HG03571 (cell line): Measurements from ENCODE around the gene PTAFR.

ENCODE experiments used
- ATAC-seq: cut with Tn5 transposase; IDR thresholded peaks from one replicate; pipeline ENCODE4 v1.9.1; 2021; ENCODE audit not compliant: unreplicated experiment

Gene PTAFR

DNA sequence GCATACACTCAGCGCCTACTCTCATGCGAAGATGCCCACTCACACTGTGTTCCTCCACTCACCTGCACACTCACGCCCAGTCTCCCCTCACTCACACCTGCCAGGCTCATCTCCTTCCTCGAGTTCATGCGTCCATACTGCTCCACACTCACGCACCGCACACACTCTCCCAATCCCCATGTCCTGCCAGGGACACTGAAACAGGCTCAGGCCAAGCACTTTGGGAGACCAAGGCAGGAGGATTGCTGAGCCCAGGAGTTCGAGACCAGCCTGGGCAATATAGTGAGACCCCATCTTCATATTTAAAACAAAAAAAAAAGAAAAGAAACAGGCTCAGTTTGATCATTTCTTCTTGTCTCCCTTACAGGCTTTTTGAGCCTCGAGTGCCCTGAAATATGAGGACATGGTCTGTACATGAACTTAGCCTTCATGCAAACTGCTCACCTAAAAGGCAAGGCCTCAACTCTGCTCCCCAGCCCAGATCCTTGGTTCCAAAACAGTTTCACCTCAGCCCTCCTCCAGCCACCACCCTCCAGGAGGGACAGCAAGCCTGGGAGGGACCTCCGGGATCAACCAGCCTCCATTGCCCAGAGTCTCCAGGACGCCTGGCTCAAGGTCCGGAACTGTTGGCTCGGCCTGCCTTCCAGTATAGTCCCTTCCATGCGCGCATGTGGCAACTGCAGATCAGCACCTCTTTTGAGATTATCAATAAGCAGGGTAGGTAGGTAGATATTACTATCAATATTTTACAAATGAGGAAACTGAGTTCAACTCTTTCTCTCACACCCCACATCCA lies 2.4 kb upstream of the PTAFR start:
- no peak for ATAC-seq

- no peak for ATAC-seq
Measured at GRCh38 chr1:28175955-28176485, 470 bp downstream of the PTAFR start.

DNA sequence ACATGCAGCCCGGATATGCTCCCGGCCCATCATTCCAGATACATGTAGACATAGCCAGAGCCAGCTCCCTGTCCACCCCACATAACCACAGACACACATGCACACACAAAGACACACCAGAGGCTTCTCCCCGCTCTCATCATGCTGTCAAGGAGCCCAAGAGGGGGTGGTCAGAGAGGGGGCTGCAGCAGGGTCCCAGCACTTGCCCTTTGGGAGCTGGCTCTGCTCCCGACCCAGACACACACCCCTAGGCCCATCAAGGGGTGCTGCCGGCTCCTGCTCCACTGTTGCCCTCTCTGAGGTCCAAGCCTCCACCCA lies 2.6 kb downstream of the PTAFR start:
- ATAC-seq: no peak

- ATAC-seq: no peak
Measured at GRCh38 chr1:28173151-28173979, 3.1 kb downstream of the PTAFR start.

DNA sequence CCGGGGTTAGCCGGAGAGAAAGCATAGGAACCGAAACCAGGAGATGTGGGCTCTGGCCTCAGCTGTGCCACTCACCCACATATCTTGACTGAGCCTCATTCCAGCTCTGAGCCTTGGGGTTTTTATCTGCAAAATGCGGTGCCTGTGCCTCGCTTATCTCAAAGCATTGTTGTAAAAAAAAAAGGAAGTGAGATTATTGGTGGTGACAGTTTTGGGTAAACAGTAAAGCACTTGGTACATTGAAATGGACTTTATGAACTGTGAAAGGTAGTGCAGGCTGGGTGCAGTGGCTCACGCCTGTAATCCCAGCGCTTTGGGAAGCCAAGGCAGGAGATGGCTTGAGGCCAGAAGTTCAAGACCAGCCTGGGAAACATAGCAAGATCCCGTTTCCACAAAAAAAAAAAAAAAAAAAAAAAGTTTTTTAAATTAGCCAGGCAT lies 3.8 kb downstream of the PTAFR start:
- ATAC-seq: peak; percentile 51

GRCh38 chr1:28171246-28171645 lies 5.2 kb downstream of the PTAFR start:
- no peak for ATAC-seq

DNA sequence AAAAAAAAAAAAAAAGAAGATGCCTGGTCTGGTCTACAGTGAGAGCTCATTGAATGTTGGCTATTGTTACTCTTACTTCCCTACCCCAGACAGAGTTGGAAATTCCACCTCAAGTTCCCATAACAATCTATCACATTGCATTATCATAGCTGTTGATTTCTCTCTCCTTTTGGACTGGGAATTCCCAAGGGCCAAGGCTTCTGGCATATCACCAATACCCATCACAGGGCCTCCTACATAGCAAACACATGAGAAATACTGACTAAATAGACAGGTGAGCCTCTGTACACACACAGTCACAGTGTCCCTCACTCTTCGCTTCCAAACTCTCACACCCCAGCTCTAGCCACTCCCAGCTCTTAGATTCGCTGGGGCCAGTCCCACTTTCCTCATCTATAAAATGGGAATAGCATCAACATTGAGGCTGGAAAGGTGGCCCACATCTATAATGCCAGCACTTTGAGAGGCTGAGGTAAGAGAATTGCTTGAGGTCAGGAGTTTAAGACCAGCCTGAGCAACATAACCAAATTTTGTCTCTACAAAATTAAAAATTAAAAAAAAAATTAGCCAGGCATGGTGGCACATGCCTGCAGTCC lies 6.4 kb downstream of the PTAFR start:
- no peak for ATAC-seq

DNA sequence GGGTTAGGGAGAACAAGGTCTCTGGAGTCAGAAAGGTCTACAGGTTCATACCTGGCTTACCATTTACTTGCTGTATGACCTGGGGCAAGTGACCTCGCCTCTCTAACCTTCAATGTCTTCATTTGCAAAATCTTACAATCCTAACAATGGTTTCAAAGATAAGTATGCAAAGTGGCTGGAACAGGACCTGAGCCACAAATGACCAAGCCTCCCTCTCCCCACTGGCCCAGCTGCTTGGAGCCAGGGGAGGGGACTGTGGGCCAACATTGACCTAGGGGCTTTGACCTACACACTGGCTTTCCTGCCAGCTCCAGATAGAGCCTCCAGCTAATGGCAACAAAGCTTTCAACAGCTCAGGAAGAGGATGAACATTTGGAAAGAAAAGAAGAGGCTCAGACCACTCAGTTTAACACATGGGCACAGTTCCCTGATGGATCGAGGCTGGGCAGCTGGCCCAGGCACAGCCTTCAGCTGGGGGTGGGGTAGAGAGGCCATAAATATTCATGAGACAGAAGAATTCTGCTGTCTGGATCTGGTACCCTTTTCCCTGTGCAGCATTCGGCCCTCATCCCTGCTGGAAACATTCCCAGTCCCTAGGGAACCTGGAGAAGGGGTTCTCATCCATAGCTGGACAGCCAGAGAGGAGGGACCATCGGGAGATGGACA lies 12.9 kb downstream of the PTAFR start:
- ATAC-seq: no peak

DNA sequence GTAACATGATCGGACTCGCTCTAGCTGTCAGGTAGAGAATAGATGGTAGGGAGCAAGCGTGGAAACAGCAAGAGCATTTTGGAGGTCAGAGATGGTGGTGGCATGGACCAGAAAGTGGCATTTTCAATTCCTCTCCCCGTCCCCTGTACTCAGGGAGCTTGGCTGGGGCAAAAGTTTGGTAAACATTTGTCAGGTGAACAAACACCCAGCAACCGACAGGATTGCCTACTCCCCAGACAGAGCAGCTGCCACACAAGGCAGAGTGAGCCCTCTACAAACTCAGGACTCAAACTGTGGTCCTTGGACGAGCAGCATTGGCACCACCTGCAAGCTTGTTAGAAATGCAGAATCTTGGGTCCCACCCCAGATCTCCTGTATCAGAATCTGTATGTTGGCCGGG lies 14.3 kb downstream of the PTAFR start:
- ATAC-seq: no peak

GRCh38 chr1:28161751-28162150 lies 14.7 kb downstream of the PTAFR start:
- no peak for ATAC-seq

DNA sequence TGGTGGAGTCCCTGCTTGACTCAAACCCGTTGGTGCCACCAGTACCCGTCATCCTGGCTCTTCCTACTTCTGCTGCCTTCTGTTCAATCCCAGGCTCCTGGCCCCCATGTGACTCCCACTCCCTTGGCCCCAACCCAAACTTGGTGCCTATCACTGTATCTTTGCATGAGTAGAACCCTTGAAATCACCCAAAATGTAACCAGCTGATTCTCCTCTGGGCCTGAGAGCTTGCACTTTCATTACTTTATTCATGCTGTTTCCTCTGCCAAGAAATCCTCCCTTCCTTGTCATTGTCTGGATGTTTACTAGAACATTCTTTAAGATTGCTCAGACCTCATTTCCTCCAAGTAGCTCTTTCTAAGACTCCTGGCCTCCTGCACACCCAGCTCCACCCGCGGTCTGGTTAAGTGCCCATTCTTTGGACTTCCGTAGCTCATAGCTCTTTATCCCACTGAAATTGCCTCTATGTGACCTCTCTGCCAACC lies 15.7 kb downstream of the PTAFR start:
- no peak for ATAC-seq

- ATAC-seq: no peak
Measured at GRCh38 chr1:28159680-28160079, 16.8 kb downstream of the PTAFR start.

DNA sequence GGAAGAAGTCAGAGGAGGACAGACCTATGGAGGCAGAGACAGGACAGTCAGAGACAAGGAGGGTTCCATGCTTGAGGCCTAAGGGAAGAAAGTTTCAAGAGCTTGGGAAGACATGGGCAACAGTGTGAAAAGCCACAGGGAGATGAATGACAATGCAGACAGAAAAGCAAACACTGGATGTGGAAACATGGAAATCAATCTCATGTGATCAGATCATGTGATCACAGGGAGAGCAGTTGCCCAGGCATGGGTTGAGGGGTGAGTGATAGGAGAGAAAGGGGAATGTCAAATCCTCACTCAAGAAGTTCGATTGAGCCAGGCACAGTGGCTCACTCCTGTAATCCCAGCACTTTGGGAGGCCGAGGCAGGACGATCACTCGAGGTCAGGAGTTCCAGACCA lies 17.2 kb downstream of the PTAFR start:
- ATAC-seq: no peak

GRCh38 chr1:28157894-28158293 lies 18.6 kb downstream of the PTAFR start:
- no peak for ATAC-seq

DNA sequence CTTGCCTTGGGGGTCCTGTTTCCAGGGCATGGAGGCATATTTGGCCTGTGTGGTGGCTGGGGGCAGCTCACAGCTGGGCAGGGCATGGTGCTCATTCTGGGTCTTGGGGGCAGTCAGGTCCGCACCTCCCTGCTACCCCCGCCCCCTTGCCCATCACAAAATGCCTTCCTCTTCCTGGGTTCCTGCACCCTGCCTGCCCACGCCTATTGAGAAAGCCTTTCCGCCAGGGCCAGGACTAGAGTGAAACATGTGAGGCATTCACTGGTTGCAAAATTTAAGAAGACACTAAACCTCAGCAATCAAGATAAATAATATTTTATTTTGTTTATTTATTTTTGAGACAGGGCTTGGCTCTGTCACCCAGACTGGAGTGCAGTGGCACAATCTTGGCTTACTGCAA lies 19.7 kb downstream of the PTAFR start:
- no peak for ATAC-seq

GRCh38 chr1:28155628-28156027 lies 20.9 kb downstream of the PTAFR start:
- ATAC-seq: no peak

DNA sequence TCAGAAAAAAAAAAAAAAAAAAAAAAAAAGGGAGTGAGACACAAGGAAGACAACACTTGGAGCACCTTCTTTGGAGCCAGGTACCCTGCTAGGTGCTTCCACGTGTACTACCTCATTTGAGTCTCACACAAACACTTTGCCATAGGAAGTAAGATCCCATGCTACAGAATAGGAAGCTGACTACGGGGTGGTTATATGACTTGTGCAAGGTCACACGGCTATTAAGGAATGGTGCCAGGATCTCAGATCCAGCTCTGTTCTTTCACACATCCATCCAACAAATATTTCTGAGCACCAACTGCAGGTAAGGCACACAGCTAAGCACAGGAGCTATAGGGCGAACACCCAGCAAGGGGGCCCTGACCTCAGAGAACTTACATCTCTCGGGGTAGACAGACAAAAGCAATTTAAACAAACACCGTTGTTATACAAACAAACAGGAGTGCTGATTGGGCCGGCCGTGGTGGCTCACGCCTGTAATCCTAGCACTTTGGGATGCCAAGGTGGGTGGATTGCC lies 22.4 kb downstream of the PTAFR start:
- ATAC-seq: no peak

DNA sequence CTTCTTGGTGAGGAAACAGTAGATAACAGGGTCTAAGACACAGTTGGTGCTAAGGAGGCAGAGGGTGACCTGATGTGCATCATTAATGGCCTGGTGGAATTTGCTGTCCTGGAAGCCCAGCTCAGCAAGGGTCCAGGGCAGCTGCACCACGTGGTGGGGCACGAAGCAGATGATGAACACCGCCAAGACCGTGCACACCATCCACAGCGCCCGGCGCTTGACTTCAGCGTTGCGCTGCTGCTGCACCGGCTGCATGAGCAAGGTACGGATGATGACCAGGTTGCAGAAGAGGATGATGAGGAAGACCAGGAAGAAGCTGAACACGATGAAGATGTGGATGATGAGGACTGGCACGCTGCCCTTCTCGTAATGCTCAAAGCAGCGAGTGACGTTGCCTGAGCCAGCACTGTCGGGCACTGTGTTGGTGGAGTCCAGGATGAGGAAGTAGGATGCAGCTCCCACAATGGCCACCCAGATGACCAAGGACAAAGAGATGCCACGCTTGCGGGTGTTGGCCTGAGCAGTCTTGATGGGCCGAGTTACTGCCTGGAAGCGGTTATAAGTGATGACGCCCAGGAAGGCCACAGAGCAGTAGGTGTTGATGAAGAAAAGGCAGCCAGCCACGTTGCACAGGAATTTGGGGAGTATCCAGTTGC lies 26.2 kb downstream of the PTAFR start:
- ATAC-seq: no peak

- ATAC-seq: no peak
Measured at GRCh38 chr1:28148880-28149195, 27.7 kb downstream of the PTAFR start.

DNA sequence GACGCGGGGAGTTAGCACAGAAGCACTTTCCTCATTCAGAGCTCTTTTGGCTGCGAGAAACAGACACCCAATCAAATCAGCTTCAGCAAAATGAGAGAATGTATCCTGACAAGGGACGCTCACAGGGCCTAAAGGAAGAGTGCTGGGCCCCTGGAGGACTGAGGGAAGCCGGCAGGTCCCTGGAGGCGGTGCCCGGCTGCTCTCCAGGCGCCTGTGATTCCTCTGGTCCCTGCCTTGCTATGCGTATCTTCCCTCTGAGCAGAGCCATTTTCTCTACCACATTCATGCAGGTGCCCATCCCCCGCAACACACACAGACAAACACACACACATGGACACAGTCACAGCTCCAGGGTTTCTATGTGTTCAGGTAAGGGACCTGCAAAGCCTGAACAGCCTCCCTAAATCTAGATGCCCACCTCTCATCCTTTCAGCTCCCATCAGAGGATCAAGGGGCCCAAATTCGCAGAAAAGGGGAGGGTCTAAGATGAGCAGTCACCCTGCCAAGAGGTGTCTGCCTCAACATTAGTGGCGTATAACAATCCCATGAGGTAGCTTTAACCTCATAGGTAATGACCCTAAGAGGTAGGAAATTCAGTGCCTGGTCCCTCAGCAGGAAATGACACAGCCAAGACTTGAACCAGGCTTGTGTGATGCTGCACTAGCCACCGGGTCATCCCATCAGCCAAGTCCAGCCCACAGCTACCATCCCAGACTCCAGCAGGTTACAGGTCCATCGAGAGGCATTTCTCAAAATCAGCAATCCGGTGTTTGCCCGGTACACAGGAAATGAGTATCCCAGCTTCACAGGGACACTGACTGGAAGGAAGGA lies 29.0 kb downstream of the PTAFR start:
- ATAC-seq: peak; percentile 7
